Neural progenitor cell (in vitro differentiated cells): ENCODE measurements around the gene HSF2BP. TPM values are rescaled to one million over a fixed set of nuclear protein-coding genes. Genes with fewer than 3 reads are reported as not detected.
"Not testable (repeated sequence)": the region's sequence is repeated elsewhere in the genome, so short reads cannot be mapped to it uniquely, and the experiment has no call there.

Source experiments
- DNase-seq: peaks from one replicate; pipeline ENCODE4 v3.0.0-alpha.2; 2016; ENCODE audit warnings: low spot score
- H2AFZ ChIP-seq: fragments of 200-600 bp; sonication (generic); replicated peaks from 2 replicates; pipeline ENCODE4 v1.6.1; 2016; ENCODE audit warnings: antibody characterized with exemption
- H3F3A ChIP-seq: fragments of 200-600 bp; sonication (generic); 2 replicates; pipeline ENCODE4 v1.6.1; 2016; ENCODE audit warnings: antibody characterized with exemption, low read depth
- H3K27ac ChIP-seq: fragments of 200-600 bp; sonication (generic); 2 replicates; pipeline ENCODE4 v1.5.1; 2016; ENCODE audit warnings: mild to moderate bottlenecking
- H3K27me3 ChIP-seq: fragments of 200-600 bp; sonication (generic); 2 replicates; pipeline ENCODE4 v1.6.1; 2016; ENCODE audit warnings: mild to moderate bottlenecking, moderate library complexity
- H3K36me3 ChIP-seq: fragments of 200-600 bp; sonication (generic); 2 replicates; pipeline ENCODE4 v1.5.1; 2016
- H3K4me1 ChIP-seq: fragments of 200-600 bp; sonication (generic); 2 replicates; pipeline ENCODE4 v1.6.1; 2016; ENCODE audit warnings: mixed run types
- H3K4me2 ChIP-seq: fragments of 200-600 bp; sonication (generic); 2 replicates; pipeline ENCODE4 v1.6.1; 2016
- H3K4me3 ChIP-seq: fragments of 200-600 bp; sonication (generic); 2 replicates; pipeline ENCODE4 v1.5.1; 2016
- H3K79me2 ChIP-seq: fragments of 200-600 bp; sonication (generic); 2 replicates; pipeline ENCODE4 v1.6.1; 2016; ENCODE audit warnings: low read depth
- H3K9ac ChIP-seq: fragments of 200-600 bp; sonication (generic); 2 replicates; pipeline ENCODE4 v1.6.1; 2016
- H3K9me3 ChIP-seq: fragments of 200-600 bp; sonication (generic); 2 replicates; pipeline ENCODE4 v1.5.1; 2016; ENCODE audit warnings: low read depth
- H4K20me1 ChIP-seq: fragments of 200-600 bp; sonication (generic); 2 replicates; pipeline ENCODE4 v1.6.1; 2016; ENCODE audit warnings: low read depth
- H3K27ac Mint-ChIP-seq: 3 replicates; pipeline ENCODE4 v1.8.0; 2021; ENCODE audit warnings: mixed read lengths
- H3K27me3 Mint-ChIP-seq: 2 replicates; pipeline ENCODE4 v1.8.0; 2022; ENCODE audit warnings: low read depth, mild to moderate bottlenecking, inconsistent platforms, moderate library complexity, mixed read lengths; ENCODE audit not compliant: insufficient read depth
- H3K36me3 Mint-ChIP-seq: 3 replicates; pipeline ENCODE4 v1.8.0; 2021; ENCODE audit warnings: mixed read lengths
- H3K4me1 Mint-ChIP-seq: 3 replicates; pipeline ENCODE4 v1.8.0; 2021; ENCODE audit warnings: mixed read lengths
- H3K4me3 Mint-ChIP-seq: 3 replicates; pipeline ENCODE4 v1.8.0; 2021; ENCODE audit warnings: mild to moderate bottlenecking, moderate library complexity, mixed read lengths
- H3K9me3 Mint-ChIP-seq: 3 replicates; pipeline ENCODE4 v1.8.0; 2020; ENCODE audit warnings: mixed read lengths
- CTCF ChIP-seq: fragments of 200-600 bp; sonication (generic); IDR thresholded peaks from 2 replicates; pipeline ENCODE4 v1.5.1; 2017; ENCODE audit warnings: antibody characterized with exemption, mild to moderate bottlenecking
- EZH2 ChIP-seq: fragments of 200-600 bp; sonication (generic); IDR thresholded peaks from 2 replicates; pipeline ENCODE4 v1.6.1; 2017; ENCODE audit warnings: antibody characterized with exemption, mild to moderate bottlenecking, moderate library complexity
- EZH2phosphoT487 ChIP-seq: fragments of 200-600 bp; sonication (generic); IDR thresholded peaks from 2 replicates; pipeline ENCODE4 v1.6.1; 2017; ENCODE audit warnings: antibody characterized with exemption
- total RNA-seq: library from RNA; depleted of rRNA; stranded (reverse); fragments of >200 nt; gene quantifications from 2 replicates; pipeline ENCODE4 v1.2.3, GENCODE V29; 2015; ENCODE audit warnings: low replicate concordance

Gene HSF2BP
- total RNA-seq, 1 donor from 2014 or later, result 0.71 TPM

- H3K4me3 ChIP-seq, result no peak overlapping the region
- H3F3A ChIP-seq, result no peaks in the 10 kb centered on the region
- H3K9ac ChIP-seq, result peak overlapping the region; percentile 27
- H3K79me2 ChIP-seq, result no peaks in the 10 kb centered on the region
- no peaks in the 10 kb centered on the region for H3K4me1 ChIP-seq
- no peak overlapping the region for H2AFZ ChIP-seq
- DNase-seq, result no peak
- H3K9me3 ChIP-seq, result no peaks in the 10 kb centered on the region
- H3K9me3 Mint-ChIP-seq, result no peaks in the 10 kb centered on the region
- H3K4me2 ChIP-seq, result no peak overlapping the region
- H3K36me3 ChIP-seq, result no peaks in the 10 kb centered on the region
- no peak overlapping the region for H3K27ac ChIP-seq
- no peak overlapping the region for H3K27ac Mint-ChIP-seq
- H3K27me3 Mint-ChIP-seq, result peaks cover 4% of the 10 kb centered on the region
- no peaks in the 10 kb centered on the region for H3K36me3 Mint-ChIP-seq
- no peak overlapping the region for H3K4me3 Mint-ChIP-seq
- TF ChIP-seq EZH2, result no peak
- TF ChIP-seq CTCF, result no peak
- no peak for TF ChIP-seq EZH2phosphoT487
- no peaks in the 10 kb centered on the region for H3K4me1 Mint-ChIP-seq
- no peaks in the 10 kb centered on the region for H4K20me1 ChIP-seq
- no peaks in the 10 kb centered on the region for H3K27me3 ChIP-seq
Observed at GRCh38 chr21:43653626-43654025, 5.7 kb downstream of the HSF2BP start.

- Histone ChIP-seq H3F3A (no peaks in the 10 kb centered on the region), H3K4me2 (no peak overlapping the region), H3K4me3 (no peak overlapping the region), H3K27ac (no peak overlapping the region), H3K27me3 (no peaks in the 10 kb centered on the region), H3K9me3 (no peaks in the 10 kb centered on the region), H3K36me3 (no peaks in the 10 kb centered on the region), H3K9ac (no peak overlapping the region), H4K20me1 (no peaks in the 10 kb centered on the region), H3K4me1 (no peaks in the 10 kb centered on the region), H2AFZ (no peak overlapping the region), H3K79me2 (no peaks in the 10 kb centered on the region)
- TF ChIP-seq EZH2phosphoT487 (no peak), EZH2 (no peak), CTCF (no peak)
- Mint-ChIP-seq H3K4me1 (no peaks in the 10 kb centered on the region), H3K27ac (no peak overlapping the region), H3K9me3 (no peaks in the 10 kb centered on the region), H3K36me3 (no peaks in the 10 kb centered on the region), H3K4me3 (no peak overlapping the region), H3K27me3 (peaks cover 4% of the 10 kb centered on the region)
- no peak for DNase-seq
Observed at GRCh38 chr21:43652616-43653015, 6.7 kb downstream of the HSF2BP start.

- H2AFZ ChIP-seq, H3K4me3 ChIP-seq, H3K36me3 ChIP-seq, DNase-seq, H3K9ac ChIP-seq, H4K20me1 ChIP-seq, H3K4me2 ChIP-seq, H3K36me3 Mint-ChIP-seq, H3K4me1 Mint-ChIP-seq, H3K9me3 ChIP-seq, H3K27me3 Mint-ChIP-seq, H3K27me3 ChIP-seq, H3K27ac ChIP-seq, H3K27ac Mint-ChIP-seq, H3K4me1 ChIP-seq, H3K4me3 Mint-ChIP-seq, H3K79me2 ChIP-seq, H3K9me3 Mint-ChIP-seq, H3F3A ChIP-seq: not testable (repeated sequence)
Observed at GRCh38 chr21:43651926-43652325, 7.4 kb downstream of the HSF2BP start.

GRCh38 chr21:43648171-43648570, 11.1 kb downstream of the HSF2BP start:
- no peaks in the 10 kb centered on the region for H3K79me2 ChIP-seq
- Mint-ChIP-seq H3K4me1 (peaks cover 26% of the 10 kb centered on the region), H3K36me3 (no peaks in the 10 kb centered on the region), H3K27ac (no peak overlapping the region), H3K9me3 (no peaks in the 10 kb centered on the region), H3K4me3 (no peak overlapping the region), H3K27me3 (no peaks in the 10 kb centered on the region)
- H4K20me1 ChIP-seq, result no peaks in the 10 kb centered on the region
- no peaks in the 10 kb centered on the region for H3K36me3 ChIP-seq
- no peaks in the 10 kb centered on the region for H3K4me1 ChIP-seq
- TF ChIP-seq CTCF (no peak), EZH2 (no peak), EZH2phosphoT487 (no peak)
- H3K27ac ChIP-seq, result no peak overlapping the region
- no peak overlapping the region for H3K4me2 ChIP-seq
- H3K27me3 ChIP-seq, result no peaks in the 10 kb centered on the region
- no peak overlapping the region for H3K9ac ChIP-seq
- no peak overlapping the region for H3K4me3 ChIP-seq
- no peaks in the 10 kb centered on the region for H3K9me3 ChIP-seq
- peaks cover 2% of the 10 kb centered on the region for H3F3A ChIP-seq
- no peak overlapping the region for H2AFZ ChIP-seq
- no peak for DNase-seq
